ENCODE measurements around the gene TLR4.

TLR4 gene

DNA sequence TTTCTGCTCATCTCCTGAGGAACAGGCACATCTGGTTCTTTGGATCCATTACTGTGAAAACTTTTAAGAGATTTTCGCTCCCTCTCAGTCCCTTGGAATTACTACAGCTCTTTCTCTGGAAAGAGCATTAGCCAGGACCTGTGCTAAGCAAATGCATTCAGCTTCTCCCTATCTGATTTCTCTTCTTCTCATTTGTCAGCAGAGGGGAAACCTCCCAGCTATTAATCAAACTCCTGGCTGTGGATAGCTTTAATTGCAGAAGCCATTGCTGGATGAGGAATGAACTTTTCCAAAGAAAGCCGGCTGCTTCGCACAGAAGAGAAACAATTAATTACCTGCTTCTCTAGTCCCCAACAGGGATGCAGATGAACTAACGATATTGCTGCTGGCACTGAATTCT lies 37.9 kb downstream of the TLR4 start:
- H3K4me3 ChIP-seq (ENCODE audit: low read depth, low read length) = no peak overlapping the region
- no peak for DNase-seq (ENCODE audit: low read depth, low spot score)
- ChIA-PET CTCF (interaction anchor here (0.9 kb wide), 1 partner anchor 10 kb away, joined by 3 read pairs; no protein-coding TSS in a partner anchor), POLR2A (no interaction called here)
- TF ChIP-seq CTCF (IDR thresholded peaks at IDR 0.05; ENCODE audit: insufficient read depth, low read length, missing control alignments) = no peak

DNA sequence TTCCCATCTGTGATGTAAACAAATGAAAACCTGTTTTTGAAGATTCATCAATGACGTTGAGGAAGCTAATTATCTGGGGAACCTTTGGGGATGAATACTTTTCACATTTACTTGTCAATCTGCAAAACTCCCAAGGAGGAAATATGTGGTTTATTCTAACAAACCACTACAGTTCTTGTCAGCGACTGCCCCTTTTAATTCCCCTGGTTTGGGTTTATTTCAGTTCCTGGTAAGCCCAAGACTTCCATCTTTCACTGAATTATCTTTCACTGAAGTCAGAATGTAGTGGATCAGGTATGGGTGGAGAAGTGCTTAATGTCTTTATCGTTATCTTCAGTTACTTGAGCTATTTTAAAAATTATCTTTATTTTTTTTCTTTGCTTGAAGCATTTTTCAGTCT lies 40.2 kb downstream of the TLR4 start:
- ChIA-PET CTCF (interaction anchor here (1.1 to 1.4 kb wide), 3 partner anchors 8 to 17 kb away, joined by 3 to 5 read pairs (median 5); no protein-coding TSS in a partner anchor), POLR2A (no interaction called here)

DNA sequence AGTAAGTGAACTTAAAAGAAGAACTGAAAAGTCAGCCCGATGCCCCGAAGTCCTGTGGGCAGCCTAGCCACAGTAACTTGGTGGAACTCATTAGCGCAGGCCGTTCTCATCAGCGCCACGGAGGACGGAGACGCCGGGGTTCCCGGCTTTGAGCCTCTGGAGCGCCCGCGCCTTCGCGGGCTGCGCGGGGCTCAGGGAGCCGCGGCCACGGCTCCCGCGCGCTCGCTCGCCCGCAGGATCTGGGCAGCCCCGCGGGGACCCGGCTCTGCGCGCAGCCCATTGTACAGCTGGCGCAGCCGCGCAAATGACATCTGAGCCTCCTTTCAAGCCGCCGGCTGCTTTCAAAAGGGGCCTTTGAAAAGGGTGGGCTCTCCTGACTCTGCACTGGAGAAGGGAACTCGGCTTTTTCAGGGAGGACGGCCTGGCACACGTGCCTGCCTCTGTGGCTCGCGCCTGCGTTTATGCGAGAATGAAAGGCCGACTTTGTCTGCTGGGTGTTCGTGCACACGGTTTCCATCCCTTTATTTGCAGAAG lies 40.7 kb downstream of the TLR4 start:
- H3K4me3 ChIP-seq (ENCODE audit: low read depth, low read length) = peak overlapping the region; percentile 33
- ChIA-PET POLR2A (no interaction called here), CTCF (interaction anchor here (1.1 to 1.4 kb wide), 2 partner anchors 10 to 16 kb away, joined by 3 to 5 read pairs; no protein-coding TSS in a partner anchor)
- no peak for DNase-seq (ENCODE audit: low read depth, low spot score)
- no peak for TF ChIP-seq CTCF (IDR thresholded peaks at IDR 0.05; ENCODE audit: insufficient read depth, low read length, missing control alignments)

More for the DNA sequence above, 40.2 kb downstream of the TLR4 start:
- no peak for TF ChIP-seq CTCF (IDR thresholded peaks at IDR 0.05; ENCODE audit: insufficient read depth, low read length, missing control alignments)
- no peak for DNase-seq (ENCODE audit: low read depth, low spot score)
- no peak overlapping the region for H3K4me3 ChIP-seq (ENCODE audit: low read depth, low read length)

DNA sequence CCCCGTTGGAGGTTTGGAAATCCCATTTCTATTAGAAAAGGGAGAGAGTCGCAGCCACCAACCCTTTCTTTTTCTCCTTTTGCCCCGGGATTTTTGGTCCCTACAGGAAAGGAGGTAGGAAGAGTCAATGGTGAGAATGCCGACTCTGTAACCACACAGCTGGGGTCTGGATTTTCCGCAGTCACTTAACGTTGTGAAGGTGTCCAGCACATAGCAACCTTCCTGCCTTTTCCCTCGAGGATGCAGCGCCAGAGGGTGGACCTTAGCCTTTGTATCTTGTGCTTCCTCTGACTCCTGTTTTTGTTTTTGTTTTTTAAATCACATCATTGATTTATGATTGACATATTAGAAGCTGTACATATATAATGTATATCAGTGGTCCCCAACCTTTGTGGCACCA lies 41.4 kb downstream of the TLR4 start:
- TF ChIP-seq CTCF (IDR thresholded peaks at IDR 0.05; ENCODE audit: insufficient read depth, low read length, missing control alignments) = no peak
- no peak overlapping the region for H3K4me3 ChIP-seq (ENCODE audit: low read depth, low read length)
- ChIA-PET POLR2A (no interaction called here), CTCF (no interaction called here)
- no peak for DNase-seq (ENCODE audit: low read depth, low spot score)

- POLR2A ChIA-PET = no interaction called here
These were observed 42.1 kb downstream of the TLR4 start for GRCh38 chr9:117746263-117746662.

DNA sequence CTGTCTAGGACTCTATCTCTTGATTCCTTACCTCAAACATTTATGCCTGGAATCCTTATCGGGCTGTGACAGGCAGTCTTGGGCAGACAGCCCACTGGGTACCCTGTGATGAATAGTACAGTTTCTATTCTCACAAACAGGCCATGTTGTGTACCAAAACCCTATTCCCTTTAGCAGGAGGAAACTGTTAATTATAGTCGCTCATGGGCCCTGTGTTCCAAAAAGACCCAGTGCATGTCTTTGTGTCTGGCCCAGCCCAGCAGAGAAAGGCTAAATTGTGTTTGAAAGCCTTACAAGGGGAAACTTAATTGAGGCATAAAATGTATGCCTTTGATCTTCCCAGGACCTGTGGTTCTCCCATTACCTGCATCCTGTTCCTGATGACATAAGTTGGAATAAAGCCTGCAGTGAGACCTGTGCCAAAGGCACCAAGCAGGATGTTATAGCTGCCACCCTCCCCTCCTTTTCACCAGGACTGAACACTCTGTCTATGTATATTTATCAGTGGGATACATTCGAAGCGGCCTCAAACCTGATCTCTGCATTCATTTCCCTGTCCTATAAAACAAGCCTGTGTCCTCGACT lies 43.3 kb downstream of the TLR4 start:
- H3K4me3 ChIP-seq (ENCODE audit: low read depth, low read length) = no peak overlapping the region
- CTCF ChIA-PET = no interaction called here
- DNase-seq (ENCODE audit: low read depth, low spot score) = no peak
- no peak for TF ChIP-seq CTCF (IDR thresholded peaks at IDR 0.05; ENCODE audit: insufficient read depth, low read length, missing control alignments)
- POLR2A ChIA-PET = no interaction called here

More at GRCh38 chr9:117746263-117746662, 42.1 kb downstream of the TLR4 start:
- no peak overlapping the region for H3K4me3 ChIP-seq (ENCODE audit: low read depth, low read length)
- DNase-seq (ENCODE audit: low read depth, low spot score) = no peak
- no peak for TF ChIP-seq CTCF (IDR thresholded peaks at IDR 0.05; ENCODE audit: insufficient read depth, low read length, missing control alignments)
- CTCF ChIA-PET = no interaction called here
